ENCODE results near the gene TTLL3.
"Not testable (repeated sequence)": the region's sequence is repeated elsewhere in the genome, so short reads cannot be mapped to it uniquely, and the experiment has no call there.

The TTLL3 gene

DNA sequence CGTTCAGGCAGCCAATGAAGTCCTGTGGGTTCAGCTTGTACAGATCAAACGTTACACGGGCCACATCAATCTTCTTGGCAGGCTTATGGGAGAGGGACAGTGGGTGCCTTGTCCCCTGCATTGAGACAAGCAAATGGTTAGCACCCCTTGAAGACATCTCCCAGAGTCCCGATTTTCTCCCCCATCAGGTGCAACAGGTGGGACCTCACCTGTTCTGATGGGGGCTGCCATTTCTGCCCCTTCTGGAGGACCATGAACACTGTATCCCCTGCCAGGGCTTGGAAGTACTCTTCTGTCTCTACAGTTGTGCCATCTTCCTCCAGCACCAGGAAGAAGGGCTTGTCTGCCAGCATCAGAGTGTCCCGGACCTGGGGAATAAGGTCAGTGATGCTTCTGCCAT, 59.9 kb downstream of the TTLL3 start:
- DNase-seq, result no peak

DNA sequence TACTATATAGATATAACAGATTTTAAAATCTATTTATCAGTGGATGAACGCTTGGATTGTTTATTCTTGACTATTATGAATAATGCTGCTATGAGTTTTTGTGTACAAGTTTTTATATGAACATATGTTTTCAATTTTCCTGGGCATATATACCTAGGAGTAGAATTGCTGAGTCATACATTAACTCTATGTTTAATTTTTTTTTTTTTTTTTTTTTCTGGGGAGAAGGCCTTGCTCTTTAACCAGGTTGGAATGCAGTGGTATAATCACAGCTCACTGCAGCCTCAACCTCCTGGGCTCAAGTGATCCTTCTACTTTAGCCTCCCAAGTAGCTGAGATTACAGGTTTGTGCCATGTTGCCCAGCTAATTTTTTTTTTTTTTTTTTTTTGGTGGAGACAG, 60.9 kb downstream of the TTLL3 start:
- DNase-seq, result no peak

DNA sequence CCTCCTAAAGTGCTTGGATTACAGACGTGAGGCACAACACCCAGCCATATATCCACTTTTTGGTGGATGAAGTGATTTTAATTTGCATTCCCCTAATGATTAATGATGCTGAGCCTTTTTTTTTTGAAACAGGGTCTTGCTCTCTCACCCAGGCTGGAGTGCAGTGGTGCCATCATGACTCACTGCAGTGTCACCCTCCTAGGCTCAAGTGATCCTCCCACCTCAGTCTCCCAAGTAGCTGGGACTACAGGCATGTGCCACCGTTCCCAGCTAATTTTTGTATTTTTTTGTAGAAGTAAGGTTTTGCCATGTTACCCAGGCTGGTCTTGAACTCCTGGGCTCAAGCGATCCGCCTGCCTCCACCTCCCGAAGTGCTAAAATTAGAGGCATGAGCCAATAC, 62.0 kb downstream of the TTLL3 start:
- DNase-seq, result not testable (repeated sequence)

DNA sequence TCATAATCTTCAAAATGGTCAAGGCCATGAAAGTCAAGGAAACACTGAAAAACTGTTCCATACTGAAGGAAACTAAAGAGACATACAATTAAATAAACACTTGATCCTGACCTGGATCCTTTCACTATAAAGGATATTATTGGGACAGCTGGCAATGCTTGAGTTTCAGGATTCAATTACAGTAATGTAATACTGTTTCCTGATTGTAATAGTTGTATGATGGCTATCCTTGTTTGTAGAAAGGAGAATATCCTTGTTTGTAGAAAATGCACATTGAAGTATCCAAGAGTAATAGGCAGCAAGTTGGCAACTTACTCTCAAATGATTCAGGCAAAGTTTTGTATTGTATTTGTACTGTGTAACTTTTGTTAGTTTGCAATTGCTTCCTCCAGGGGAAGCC, 65.4 kb downstream of the TTLL3 start:
- DNase-seq, result no peak

DNA sequence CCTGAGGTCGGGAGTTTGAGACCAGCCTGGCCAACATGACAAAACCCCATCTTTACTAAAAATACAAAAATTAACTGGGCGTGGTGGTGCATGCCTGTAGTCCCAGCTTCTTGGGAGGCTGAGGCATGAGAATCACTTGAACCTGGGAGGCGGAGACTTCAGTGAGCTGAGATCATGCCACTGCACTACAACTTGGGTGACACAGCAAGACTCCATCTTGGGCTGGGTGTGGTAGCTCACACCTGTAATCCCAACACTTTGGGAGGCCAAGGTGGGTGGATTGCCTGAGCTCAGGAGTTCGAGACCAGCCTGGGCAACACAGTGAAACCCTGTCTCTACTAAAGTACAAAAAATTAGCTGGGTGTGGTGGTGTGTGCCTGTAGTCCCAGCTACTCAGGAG, 66.2 kb downstream of the TTLL3 start:
- DNase-seq, result not testable (repeated sequence)

GRCh38 chr3:9876991-9877390, 66.9 kb downstream of the TTLL3 start:
- no peak for DNase-seq

- DNase-seq, result no peak
These were observed 68.6 kb downstream of the TTLL3 start for GRCh38 chr3:9878700-9879099.

- no peak for DNase-seq
These were observed 69.9 kb downstream of the TTLL3 start, which contains the start of gene CIDEC for GRCh38 chr3:9879830-9880549. Gene CIDEC (minus strand): TSS chr3:9880253. CDS start chr3:9878486, 1,767 bp downstream.

DNA sequence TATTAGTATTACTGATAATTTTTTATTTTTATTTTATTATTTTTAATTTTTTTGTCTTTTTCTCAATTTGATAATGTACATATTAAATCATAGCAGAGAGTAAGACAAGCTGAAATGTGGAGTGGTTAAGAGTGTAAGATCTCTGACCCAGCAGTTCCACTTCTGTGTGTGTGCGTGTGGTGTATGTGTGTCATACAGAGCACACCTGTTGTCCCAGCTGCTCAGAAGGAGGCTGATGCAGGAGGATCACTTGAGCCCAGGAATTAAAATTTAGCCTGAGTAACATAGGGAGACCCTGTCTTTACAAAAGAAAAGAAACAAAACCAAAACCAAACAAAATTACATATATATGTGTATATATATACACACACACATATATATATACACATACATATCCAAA, 71.4 kb downstream of the TTLL3 start:
- no peak for DNase-seq

- DNase-seq, result no peak
These were observed 73.9 kb downstream of the TTLL3 start for GRCh38 chr3:9883706-9884554.

DNA sequence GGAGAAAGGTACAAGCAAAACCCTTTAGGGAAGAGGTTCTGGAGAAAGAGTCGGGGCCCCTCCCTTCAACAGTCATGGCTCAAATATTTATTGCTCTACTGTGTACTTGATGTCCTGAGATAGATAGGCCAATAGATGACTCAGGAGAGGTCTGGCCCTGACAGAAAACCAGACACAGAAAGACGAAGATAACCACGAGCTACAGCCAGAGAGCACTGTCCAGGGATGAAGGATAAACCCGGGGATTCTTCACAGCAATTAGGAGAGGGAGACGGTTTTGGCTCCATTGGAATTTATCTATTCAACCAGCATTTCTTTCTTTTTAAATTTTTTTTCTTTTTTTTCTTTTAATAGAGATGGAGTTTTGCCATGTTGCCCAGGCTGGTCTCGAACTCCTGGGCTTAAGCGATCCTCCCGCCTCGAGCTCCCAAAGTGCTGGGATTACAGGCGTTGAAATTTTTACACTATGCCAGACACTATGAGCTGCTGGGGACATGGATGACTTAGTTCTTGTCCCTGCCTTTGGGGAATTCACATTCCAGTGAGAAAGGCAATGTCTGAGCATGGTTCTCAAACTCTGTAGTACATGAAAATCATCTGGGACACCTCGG, 74.6 kb downstream of the TTLL3 start:
- DNase-seq, result peak; percentile 44
